ENCODE results near the gene FSIP1.

DNA sequence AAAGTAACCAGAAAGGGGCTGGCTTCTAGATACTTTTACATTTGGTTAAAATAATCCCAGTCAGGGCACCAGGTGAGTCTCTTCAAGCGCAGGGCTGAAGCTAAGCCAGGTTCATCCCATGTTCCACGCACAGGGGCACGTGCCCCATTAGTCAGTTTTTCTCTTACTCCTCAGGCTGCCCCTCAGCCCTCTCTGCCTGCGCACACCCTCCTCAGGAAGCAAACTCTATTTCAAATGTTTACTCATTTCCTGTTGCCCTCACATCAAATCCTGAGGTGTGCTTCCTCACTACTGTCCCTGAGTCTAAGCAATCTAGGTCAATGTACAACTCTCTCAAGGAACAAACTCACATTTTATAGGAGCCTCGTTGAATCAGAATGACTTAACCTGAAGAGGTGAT, 153.3 kb downstream of the FSIP1 start:
- TF ChIP-seq EZH2phosphoT487 (IDR thresholded peaks at IDR 0.05; ENCODE audit: borderline replicate concordance, low read length): no peak
- no peak for TF ChIP-seq CTCF (IDR thresholded peaks at IDR 0.05; ENCODE audit: low read depth, low read length, poor library complexity, severe bottlenecking)

Data from DOHH2 (cell line).